Measurements from ENCODE around the gene SNED1.

Gene SNED1

DNA sequence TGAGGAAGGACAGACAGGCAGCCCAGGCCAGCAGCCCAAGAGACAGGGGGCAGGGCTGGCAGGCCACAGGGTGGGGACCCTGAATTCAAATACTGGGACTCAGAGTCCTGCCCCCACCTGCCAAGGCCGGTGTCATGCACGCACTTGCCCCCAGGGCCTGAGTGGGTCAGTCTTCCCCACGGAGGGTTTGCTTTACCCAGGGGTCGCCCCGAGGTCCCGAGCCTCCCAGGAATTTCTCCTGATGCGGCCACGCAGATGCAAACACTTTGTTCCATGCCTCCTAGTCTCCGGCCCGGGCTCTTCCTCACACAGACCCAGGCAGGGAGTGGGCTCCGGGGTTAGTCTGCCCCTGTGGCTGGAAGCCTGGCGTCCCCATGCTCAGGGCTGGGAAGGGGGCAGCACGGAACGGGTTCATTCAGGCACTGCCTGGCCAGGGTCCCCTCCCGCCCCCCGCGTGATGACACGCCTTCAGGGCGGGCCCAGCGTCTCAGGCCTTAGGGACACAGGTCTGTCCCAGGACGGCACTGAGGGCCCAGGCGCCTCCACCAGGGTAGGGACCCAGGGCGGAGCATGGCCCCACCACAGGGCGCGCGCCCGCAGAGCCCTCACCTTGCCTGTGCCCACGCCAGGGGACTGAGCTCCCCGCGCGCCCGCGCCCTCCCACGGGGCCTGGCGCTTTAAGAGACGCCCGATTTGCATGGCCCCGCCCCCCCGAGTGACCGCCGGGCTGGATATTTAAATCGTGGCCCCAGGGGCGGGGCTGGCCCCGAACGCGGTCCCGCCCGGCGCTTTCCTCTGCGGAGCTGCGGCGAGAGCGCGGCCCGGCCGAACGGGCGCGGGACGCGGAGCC is at the start of gene SNED1:
Gene SNED1, plus strand, starts transcription at position 763 of the 850 bp plus-strand sequence. CDS start 220 bp downstream, outside the sequence.
- DNase-seq = peak; percentile 41

DNA sequence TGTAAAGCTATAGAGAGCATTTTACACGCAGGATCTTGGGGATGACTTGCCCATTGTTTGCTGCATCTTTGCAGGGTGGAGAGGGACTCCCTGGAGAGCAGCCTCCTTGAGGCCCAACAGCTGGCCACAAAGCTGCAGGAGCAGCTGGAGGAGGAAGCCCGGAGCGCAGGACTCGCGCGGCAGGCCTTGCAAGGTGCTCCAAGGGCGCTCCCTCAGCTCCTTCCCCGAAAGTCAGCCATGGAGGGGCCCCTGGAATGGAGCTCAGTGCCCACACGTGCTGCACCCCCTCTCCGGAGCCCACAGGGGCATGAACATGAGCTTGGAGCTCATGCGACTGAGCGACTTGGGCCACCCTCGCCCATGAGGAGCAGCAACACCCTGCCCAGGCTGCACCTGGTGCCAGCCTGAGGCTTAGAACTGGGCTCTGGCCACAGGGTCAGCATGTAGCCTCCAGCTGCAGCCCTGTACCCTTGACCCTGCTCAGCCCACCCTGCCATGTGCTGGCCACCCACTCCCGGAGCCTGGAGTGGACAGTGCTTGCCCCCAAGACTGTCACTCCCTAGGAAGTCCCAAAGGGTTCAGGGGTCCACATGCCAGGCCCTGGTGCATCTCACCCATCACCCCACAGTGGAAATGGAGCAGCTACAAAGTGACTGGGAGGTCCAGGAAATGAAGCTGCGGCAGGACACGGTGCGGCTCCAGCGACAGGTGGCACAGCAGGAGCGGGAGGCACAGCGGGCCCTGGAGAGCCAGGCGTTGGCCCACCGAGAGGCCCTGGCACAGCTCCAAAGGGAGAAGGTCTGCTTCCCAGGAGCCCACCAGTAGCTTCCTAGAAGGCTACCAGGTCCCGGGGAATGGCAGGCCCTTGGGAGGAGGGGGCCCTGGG is 49.3 kb upstream of the SNED1 start:
- no peak for DNase-seq

DNA sequence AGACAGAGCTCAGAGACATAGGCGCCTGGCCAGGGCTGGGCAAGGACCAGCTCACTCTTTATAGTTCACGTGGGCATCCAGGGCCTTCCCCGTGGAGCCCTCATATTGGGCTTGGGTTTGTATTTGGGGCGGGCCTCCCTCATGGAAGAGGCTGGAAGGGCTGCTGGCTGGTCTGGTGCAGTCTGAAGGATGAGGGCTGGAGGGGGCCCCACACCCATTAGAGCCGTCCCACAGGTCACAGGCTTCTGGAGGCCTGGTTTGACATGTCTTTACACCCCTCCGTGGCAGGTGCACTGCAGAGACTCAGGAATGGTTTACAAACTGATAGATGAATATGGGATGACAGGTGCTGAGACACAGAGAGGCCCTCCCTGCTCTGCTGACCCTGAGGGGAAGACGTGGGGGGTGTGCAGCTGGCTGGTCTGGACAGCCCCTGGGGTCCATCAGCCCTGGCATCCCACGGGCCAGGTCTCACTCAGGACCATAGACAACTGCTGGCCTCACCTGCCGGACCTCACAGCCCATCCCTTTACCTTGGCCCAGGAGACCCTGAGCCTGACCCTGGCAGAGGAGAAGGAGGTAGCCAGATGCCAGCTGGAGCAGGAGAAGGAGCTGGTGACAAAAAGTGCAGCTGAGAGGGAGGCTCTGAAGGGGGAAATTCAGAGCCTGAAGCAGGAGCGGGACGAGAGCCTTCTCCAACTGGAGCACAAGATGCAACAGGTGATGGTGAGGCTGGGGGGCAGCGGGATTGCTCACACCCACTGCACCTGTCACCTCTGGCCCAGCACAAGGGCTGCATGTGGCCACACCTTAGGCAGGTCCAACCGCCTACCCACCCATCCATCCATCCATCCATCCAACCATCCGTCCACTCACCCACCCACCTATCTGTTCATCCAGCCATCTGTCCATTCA is 48.4 kb upstream of the SNED1 start:
- no peak for DNase-seq

DNA sequence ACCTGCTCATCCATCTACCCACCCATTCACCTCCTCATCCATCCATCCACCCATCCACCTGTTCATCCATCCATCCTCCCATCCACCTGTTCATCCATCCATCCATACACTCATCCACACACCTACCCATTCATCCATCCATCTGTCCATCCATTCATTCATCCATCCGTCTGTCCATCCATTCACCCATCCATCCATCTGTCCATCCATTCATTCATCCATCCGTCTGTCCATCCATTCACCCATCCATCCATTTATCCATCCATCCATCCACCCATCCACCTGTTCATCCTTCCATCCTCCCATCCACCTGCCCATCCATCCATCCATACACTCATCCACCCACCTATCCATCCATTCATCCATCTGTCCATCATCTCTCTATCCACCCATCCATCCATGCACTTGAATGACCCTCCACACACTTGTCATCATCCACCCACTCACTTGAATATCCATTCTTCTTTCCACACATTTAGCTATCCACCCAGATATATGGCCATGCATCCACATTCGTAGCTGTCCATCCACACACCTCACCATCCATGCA is 47.3 kb upstream of the SNED1 start:
- no peak for DNase-seq

DNA sequence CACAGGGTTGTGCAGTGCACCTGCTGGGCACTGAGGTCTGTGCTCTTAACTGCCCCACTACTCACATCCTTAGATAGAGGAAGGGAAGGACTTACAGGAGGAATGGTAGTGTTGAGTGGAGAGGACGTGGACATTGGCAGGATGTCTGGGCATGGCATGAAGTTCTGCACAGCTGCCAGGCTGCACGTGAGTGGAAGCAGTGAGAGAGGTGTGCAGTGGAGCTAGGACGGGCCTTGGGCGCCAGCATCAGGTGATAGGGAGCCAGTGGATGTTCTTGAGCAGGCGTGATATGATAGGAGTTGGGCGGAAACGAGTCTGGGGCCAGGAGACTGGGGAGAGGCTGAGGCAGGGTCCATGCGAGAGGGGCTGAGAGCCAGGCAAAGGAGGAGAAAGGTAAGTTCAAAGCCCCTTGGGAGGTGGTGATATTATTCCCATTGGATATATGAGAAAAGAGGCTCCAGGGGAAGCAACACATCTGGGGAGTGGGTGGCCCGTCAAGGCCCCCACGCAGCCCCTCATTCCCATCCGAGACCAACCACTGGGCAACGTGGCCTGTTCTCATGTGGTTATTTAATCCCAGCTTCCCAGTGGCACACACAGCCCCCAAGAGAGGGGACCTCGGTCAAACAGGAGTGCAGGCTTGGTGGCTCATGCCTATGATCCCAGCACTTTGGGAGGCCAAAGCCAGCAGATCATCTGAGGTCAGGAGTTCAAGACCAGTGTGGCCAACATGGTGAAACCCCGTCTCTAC is 45.7 kb upstream of the SNED1 start:
- no peak for DNase-seq

DNA sequence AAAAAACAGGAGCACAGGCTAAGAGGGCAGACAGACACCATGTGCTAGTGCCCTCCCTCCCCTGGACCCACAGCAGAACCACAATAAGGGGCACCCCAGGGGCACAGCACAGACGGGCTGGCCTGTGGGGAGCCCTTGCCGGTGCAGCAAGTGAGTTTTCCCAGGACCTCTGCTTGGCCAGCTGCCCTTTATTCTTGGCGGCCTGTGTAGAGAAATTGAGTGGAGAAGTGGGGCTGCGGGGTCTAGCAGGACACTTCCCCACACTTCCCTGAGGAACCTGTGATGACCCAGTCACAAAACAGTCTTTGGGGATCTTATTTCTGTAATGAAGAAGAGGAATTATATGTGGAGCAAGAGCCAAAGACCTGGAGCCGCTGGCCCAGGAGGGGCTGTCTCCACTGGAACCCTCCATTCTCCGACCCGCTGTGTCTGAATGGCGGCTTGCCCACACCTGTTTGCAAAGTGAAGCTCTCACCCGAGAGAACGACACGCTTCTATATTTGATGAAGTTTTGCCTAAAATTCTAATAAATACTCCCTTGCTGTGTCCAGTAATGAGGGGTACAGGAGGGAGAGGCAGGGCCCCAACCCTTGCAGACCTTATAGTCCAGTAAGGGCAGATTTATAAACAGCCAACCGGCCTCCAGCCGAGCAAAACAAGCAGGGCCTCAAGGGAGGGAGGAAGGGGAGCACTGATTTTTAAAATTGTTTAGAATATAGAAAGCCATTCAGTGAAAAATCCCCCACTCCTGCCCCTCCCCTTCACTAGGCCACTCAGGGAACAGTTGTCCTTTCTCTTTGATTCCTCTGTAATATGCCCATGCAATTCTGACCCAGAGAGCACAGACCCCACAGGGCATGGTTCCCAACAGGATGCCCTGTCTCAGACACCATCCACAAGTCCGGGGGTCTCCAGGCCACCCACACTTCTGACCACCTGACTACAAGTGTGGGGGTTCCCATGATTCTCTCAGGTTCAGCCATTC is 44.7 kb upstream of the SNED1 start:
- DNase-seq = no peak

DNA sequence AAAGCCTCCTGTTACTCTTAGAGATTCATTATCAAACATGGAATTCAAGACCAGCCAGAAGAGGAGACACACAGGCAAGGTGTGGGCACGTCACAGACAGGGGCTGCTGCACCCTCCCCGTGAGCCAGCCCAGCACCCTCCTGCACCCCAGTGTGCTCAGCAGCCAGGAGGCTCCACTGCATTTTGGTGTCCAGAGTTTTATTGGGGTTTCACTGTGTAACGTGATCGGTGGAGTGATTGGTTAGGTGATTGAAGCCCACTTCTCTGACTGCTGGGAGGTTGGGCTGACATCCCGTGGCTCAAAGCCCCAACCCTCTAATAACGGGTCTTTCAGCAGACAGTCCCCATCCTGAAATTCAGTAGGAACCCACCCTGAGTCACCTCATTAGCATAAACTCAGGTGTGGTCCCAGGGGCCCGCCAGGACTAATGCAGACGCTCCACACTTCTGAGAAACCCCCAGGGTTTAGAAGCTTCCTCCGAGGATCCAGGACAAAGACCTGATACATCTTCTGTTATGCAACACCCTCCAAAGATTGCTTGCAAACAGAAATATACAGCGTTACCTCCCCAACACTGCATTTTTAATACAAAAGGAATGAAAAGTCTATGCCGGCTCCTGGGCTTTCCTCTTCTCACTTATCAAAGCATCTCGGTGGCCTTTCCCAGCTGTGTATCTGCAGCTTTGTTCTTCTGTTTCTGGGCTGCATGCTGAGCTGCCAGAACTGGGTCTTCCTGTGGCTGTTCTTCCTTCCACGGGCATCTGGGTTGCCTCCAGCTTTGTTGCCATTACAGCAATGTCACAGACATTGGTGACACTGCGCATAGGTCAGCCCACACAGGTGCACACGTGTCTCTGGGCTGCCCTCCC is 43.7 kb upstream of the SNED1 start:
- no peak for DNase-seq

DNA sequence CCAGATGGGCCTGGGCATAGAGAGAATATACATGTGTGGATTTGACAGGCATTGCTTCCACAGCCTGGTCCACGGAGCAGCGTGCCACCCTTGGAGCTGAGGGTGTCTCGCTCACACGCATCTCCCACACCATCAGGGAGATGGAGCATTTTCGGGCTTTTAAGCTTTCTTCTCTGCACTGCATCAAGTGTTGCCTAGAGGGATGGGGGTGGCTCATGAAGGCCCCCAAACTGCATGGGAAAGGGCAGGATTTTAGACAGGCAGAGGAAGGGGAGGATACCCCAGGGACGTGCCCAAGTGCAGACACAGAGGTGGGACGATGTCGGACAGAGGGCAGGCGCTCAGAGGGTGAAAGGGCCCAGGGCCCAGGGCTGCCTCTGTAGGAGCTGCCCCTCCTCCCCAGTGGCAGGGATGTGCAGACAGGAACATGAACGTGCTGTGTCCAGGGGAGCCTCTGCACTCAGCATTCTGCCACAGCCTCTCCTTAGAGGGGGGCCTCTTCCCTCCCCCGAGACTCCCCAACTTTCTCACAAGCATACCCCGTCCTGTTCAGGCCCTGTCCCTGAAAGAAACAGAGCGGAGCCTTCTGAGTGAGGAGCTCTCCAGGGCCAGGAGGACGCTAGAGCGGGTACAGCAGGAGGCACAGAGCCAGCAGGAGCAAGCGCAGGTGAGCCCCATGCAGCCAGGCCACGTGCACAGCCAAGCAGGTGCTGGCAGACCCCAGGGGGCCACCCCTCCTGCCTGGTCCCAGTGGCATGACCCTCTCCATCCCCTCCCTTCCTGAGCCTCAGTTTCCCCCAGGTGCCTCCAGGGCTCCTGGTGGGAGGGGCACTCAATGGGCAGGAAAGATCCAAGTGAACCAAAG is 42.9 kb upstream of the SNED1 start:
- no peak for DNase-seq

DNA sequence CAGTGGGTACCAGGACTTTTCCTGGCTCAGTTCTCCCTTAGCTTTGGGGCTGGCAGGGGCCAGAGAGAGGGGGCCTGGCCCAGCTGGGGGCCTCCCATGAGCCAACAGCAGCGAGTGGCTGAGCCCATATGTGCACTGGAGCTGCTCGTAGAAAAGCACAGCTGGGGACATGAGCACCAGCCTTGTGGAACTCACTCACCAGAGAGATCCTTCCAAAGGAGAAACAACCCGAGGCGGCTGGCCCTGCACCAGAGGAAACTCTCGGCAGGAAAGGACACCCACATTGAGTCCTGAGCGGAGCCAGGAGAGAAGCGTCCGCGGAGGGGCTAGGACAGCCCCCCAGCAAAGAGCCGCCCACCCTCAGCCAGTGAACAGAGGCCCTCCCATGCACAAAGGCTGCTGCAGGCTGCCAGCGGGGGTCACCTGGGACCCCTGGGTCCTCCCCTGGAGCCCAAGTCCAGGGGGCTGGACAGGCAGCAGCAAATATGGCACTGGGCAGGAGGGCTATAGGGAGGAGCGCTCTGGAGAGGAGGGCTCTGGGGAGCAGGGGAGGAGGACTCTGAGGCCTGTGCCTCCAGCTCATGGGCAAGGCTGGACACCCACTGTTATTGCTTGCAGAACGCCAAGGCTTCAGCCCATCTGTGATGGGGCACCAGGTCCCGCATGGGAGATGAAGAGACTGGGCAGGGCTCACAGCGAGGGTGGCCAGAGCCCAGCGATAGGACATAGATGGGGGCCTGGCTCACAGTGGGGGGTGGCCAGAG is 42.1 kb upstream of the SNED1 start:
- no peak for DNase-seq

DNA sequence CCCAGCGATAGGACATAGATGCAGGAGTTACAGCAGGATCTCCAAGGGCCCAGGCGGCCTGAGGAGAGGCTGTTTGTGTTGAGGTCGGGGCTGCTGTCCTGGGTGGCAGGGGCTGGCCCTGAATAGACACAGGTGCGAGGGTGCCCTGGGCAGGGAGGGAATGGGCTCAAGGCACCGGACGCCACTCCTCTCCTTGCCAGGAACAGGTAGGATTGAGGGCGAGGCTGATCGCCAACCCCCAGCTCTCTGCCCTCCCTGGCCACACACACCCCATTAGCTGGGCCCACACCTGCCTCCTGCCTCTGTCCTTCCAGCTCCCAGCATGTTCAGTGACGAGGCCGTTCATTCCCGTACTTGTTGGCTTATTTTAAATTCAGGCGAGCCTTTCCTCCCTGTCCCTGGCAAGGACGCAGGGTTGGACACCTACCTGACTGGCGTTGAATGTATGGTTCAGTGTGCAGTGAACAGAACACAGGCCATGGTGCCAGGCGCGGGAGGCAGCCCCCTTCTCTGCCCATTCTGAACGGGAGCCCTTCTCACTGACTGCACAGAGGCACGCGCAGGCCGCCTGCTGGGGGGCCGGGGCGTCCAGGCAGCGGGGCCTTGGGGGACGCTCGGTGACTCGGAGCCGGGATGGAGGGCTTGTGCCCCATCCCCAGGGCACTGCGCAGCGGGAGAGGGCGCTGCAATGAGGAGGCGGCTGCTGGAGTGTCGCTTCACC is 41.3 kb upstream of the SNED1 start:
- no peak for DNase-seq

DNA sequence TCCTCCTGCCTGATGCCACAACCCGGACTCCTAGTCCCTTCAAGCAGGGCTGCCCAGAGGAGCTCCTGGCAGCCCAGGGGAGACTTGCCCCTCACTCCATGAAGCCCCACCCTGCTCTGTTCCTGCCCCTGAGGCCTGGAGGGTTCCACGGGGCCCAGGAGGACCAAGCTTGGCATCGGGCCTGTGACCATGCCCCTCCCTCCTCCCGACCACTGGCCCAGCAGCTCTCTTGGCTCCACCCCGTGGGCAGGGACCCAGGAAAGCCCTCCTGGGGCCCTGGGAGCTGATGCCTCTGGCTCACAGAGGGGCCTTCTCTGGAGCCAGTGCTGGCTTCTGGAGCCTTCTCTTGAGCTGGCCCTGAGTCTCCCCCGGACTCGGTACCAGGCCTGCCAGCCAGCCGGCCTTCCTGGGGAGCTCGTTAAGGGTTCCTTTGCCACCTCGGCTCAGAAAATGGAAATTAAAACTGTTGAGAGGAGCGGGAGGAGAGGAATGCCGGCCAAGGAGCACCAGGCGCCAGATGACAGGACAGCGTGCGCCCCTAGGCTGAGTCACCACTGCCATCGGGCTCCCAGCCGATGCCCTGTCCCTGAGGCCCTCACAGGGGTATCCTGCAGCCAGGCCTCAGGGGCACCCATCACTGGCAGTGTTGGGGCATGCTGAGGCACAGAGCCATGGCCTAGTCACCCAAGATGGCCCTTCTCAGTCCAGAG is 40.6 kb upstream of the SNED1 start:
- DNase-seq = no peak

DNA sequence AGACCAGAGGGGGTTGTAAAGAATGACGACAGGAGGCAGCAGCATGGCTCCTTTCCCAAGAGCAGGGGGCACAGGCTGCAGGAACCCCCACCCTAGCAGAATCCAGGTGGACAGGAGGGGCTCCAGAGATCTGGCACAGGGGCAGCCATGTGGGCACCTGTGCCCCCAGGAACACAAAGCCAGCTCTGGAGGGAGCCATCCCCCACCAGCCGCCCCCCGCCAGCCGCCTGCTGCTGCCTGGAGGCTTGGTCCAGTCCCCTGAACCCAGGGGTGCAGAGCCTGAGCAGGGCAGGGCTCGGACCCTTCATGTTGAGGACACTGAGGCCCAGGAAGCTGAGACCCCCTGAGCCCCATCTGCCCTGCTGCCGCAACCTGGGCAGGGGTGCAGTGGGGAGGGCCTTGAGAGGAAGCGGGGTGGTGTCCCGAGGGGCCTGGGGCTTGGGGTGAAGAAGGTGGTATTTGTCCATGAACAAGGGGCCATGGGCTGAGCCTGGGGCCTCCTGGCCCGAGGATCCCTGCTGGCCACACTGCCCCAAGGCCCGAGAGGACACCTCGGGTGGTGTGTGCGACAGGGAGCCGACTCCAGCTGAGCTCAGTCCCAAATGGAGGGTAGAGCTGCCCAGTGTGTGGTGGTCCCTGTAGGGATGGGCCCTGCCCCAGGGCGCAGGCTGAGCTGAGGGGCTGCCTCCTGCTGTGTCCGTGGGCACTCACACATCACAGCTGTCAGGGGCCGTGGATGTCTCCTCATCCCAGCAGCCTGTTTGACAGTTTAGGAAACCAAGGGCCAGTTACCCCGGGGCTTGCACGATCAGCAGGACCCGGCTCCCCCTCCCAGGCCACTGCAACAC is 39.8 kb upstream of the SNED1 start:
- no peak for DNase-seq

DNA sequence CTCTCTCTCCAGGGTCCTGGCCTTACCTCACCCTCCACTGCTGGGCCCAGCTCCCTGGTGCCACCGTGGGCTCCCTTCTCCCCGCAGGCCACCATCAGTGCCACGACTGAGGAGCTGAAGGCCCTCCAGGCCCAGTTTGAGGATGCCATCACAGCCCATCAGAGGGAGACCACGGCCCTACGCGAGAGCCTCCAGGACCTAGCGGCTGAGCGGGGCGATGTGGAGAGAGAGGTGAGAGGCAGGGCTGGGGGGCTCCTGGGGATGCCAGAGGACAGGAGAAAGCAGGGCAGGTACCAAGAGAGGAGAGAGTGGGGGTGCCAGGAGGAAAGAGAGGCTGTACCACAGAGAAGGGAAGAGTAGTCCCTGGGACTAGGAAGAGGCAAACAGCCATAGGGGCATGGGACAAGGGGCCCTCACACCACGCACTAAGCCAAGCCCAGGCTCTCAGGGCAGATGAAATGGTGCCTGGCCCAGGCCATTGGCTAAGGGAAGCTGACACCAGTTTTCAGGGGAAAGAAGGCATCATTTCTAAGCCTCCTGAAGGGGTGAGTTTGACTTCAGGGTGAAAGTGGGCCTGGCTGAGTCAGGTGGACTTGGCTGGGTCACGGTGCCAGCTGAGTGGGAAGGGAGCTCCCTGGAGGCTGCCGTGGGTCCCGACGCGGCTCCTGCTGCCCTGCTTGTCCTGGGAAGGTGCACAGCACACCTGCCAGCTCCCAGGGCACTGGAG is 39.0 kb upstream of the SNED1 start:
- no peak for DNase-seq

DNA sequence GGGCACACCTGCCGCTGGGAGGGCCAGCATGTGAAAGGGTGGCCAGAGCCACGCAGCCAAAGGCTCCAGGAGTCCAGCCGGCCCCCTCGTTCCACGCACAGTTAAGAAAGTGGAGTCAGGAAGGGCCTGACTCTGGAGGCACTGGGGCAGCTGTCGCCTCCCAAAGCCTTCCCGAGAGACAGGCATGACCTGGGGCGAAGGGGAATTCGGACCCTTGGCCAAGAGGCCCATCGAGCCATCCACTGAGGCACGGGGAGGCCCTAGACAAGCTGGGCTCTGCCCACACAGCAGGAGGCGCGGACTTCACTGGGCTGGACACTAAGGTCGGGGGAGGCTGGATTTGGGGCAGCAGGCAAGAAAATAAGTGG is 38.5 kb upstream of the SNED1 start:
- DNase-seq = no peak

All from stimulated activated CD4-positive, alpha-beta T cell treated with anti-CD3 and anti-CD28 coated beads, Interleukin-12 subunit alpha, Interleukin-12 subunit beta, amount 100 ng/mL, for 4 hours (primary cell).